H1 (cell line): ENCODE measurements around the gene GALC.

ENCODE experiments used
- CHD2 ChIP-seq: IDR thresholded peaks from 2 replicates; pipeline ENCODE4 v1.6.1; 2012; ENCODE audit warnings: low read length, improper control_type of control experiment
- EZH2 ChIP-seq: fragments of 200-600 bp; sonication (generic); IDR thresholded peaks from 2 replicates; pipeline ENCODE4 v1.7.1; 2012; ENCODE audit warnings: low read depth, mild to moderate bottlenecking, moderate library complexity, low read length, inconsistent platforms; ENCODE audit not compliant: severe bottlenecking
- MAFK ChIP-seq: IDR thresholded peaks from 2 replicates; pipeline ENCODE4 v1.6.1; 2012; ENCODE audit warnings: low read depth, mild to moderate bottlenecking, improper control_type of control experiment, low read length
- RXRA ChIP-seq: IDR thresholded peaks from 2 replicates; pipeline ENCODE4 v1.6.1; 2011; ENCODE audit warnings: low read depth, mild to moderate bottlenecking, low read length, moderate library complexity; ENCODE audit not compliant: insufficient read depth
- TAF1 ChIP-seq: IDR thresholded peaks from 2 replicates; pipeline ENCODE4 v1.6.1; 2011; ENCODE audit warnings: mild to moderate bottlenecking, low read depth, low read length
- TF ChIP-seq, protein P1 (sequence below), 3 experiments: IDR thresholded peaks; 1 replicate in 2 of 3; 2 replicates in 1 of 3; pipeline versions ENCODE4 v1.5.1 to v1.6.1; 2011; ENCODE audit warnings: low read length in 3 of 3, mild to moderate bottlenecking in 3 of 3, inconsistent platforms in 2 of 3, low read depth in 1 of 3, moderate library complexity in 1 of 3; ENCODE audit not compliant: insufficient read depth in 1 of 3; ENCODE audit errors: control extremely low read depth in 1 of 3
- TF ChIP-seq, protein P2 (sequence below): IDR thresholded peaks from 2 replicates; pipeline ENCODE4 v1.6.1; 2012; ENCODE audit warnings: low read length, inconsistent platforms

DNA sequence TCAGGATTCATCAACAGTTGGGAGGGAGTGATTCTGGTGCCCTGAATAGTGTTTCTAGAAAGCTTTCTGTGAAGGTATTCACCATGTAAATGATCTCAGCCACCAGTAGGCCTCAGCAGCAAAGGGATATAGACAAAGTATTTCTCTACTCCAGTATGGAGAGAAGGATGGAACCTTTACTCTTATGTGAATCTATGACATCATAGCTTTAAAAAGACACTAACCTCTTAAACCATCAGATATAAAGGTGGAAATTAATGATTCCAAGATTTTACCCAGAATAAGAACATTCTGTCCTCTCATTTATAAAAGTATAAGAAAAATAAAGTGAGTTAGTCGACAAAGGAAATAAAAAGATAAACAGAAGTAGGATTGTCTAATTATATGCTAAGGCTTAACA, 16.5 kb upstream of the GALC start:
- TF ChIP-seq, protein P1, sequence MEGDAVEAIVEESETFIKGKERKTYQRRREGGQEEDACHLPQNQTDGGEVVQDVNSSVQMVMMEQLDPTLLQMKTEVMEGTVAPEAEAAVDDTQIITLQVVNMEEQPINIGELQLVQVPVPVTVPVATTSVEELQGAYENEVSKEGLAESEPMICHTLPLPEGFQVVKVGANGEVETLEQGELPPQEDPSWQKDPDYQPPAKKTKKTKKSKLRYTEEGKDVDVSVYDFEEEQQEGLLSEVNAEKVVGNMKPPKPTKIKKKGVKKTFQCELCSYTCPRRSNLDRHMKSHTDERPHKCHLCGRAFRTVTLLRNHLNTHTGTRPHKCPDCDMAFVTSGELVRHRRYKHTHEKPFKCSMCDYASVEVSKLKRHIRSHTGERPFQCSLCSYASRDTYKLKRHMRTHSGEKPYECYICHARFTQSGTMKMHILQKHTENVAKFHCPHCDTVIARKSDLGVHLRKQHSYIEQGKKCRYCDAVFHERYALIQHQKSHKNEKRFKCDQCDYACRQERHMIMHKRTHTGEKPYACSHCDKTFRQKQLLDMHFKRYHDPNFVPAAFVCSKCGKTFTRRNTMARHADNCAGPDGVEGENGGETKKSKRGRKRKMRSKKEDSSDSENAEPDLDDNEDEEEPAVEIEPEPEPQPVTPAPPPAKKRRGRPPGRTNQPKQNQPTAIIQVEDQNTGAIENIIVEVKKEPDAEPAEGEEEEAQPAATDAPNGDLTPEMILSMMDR (IDR thresholded peaks at IDR 0.05; ENCODE audit: control extremely low read depth in 1 of 3, insufficient read depth in 1 of 3, low read depth in 1 of 3, low read length in 3 of 3), result no peak
- TF ChIP-seq TAF1, result no peak
- TF ChIP-seq EZH2, result no peak
- TF ChIP-seq, protein P2, sequence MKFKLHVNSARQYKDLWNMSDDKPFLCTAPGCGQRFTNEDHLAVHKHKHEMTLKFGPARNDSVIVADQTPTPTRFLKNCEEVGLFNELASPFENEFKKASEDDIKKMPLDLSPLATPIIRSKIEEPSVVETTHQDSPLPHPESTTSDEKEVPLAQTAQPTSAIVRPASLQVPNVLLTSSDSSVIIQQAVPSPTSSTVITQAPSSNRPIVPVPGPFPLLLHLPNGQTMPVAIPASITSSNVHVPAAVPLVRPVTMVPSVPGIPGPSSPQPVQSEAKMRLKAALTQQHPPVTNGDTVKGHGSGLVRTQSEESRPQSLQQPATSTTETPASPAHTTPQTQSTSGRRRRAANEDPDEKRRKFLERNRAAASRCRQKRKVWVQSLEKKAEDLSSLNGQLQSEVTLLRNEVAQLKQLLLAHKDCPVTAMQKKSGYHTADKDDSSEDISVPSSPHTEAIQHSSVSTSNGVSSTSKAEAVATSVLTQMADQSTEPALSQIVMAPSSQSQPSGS, result no peak
- TF ChIP-seq CHD2, result no peak
- TF ChIP-seq RXRA, result no peak
- TF ChIP-seq MAFK, result no peak
